EH (cell line): ENCODE data around the gene PGGHG.

ENCODE experiments used
- DNase-seq: peaks from one replicate; pipeline ENCODE4 v3.0.0-alpha.2; 2015; ENCODE audit warnings: low read depth

The PGGHG gene

GRCh38 chr11:288478-289397, at the start of gene PGGHG:
Gene PGGHG, plus strand, starts transcription at chr11:289126. Its CDS starts 691 bp downstream, at chr11:289817.
- DNase-seq: peak; percentile 76

GRCh38 chr11:240315-240714, 48.6 kb upstream of the PGGHG start:
- DNase-seq: no peak

- no peak for DNase-seq
Observed at GRCh38 chr11:241634-242033, 47.3 kb upstream of the PGGHG start.

GRCh38 chr11:244376-244775, 44.5 kb upstream of the PGGHG start:
- no peak for DNase-seq

- DNase-seq: no peak
Observed at GRCh38 chr11:249062-249461, 39.9 kb upstream of the PGGHG start.

DNA sequence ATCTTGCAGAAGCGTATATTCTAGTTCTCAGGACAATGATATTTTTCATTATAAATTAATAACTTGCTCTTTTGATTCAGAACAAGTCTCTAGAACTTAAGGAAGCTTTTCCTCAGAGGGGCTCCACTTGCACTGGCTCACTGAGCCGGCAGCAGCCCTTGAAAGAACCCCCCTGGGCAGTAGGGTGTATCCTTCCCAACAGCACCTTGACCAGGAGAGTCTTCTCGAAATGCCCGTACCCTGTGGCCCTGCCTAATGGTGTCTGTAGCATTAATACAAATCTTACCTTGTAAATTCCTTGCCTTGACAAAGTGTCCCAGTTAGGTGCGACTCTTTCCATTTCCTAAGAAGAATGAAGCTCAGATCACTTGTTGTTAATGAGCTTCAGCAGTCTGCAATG, 38.7 kb upstream of the PGGHG start:
- no peak for DNase-seq

- DNase-seq: peak; percentile 57
Observed at GRCh38 chr11:250740-251299, 38.1 kb upstream of the PGGHG start.

- DNase-seq: no peak
Observed at GRCh38 chr11:251550-251949, 37.4 kb upstream of the PGGHG start.

- DNase-seq: no peak
Observed at GRCh38 chr11:252666-253065, 36.3 kb upstream of the PGGHG start.

GRCh38 chr11:253160-253885, 35.6 kb upstream of the PGGHG start:
- DNase-seq: no peak

- DNase-seq: no peak
Observed at GRCh38 chr11:253886-254270, 35.0 kb upstream of the PGGHG start.

DNA sequence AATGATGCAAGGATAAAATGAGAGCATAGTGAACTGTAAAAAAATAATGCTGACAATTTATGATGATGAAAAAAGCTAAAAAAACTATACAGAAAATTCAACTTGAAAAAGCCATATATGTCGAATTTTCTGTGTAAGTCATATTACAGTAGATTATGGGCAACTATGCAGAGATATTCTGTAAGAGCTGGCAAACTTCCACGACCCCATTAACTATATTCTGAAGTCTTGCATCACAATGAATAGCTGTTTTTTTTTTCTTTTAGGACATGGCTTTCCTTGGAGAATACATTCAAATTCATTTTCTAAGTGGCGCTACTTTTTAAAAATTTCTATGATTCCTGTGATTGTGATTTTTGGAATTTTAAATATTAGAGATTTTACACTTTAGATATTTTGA, 33.8 kb upstream of the PGGHG start:
- DNase-seq: peak; percentile 32

- no peak for DNase-seq
Observed at GRCh38 chr11:255816-256215, 33.1 kb upstream of the PGGHG start.

DNA sequence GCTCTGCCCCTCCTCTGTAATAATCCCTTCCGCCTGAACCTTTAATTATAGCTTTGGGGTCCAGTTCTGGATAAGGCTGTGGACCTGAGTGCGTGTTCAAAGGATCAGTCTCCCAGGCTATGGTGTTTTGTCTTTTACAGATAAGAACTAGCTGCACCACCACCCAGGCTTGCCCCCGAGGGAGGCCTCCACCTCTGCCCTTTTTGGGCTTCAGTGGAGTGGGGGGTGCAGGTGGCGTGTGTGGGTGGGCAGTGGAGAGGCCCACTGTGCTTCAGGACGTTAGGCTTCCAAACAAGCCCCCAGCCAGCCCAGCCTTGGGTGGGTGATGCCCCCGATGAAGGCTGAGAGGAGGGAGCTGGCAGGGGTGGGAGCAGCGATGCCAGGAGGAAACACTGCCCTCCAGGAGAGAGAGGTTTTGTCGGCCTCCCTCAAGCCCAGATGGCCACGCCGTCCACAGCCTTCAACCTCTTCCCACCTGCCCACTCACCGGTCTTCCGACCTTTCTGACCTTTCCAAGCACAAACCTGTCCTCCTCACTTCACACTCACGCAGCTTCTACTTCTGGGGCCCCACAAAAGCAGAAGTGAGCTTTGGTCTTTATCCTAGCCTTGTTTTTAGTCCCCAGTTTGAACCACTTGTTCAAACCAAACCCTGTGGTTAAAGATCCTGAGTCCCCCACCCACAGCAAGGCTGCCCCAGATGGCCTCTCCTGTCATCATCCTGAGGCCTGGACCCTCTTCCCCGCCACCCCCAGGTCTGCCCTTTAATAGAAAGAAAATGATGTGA, 31.8 kb upstream of the PGGHG start:
- no peak for DNase-seq

- no peak for DNase-seq
Observed at GRCh38 chr11:257766-258493, 31.0 kb upstream of the PGGHG start.

- no peak for DNase-seq
Observed at GRCh38 chr11:259413-259812, 29.5 kb upstream of the PGGHG start.

GRCh38 chr11:261624-262023, 27.3 kb upstream of the PGGHG start:
- no peak for DNase-seq

- no peak for DNase-seq
Observed at GRCh38 chr11:266676-267439, 22.1 kb upstream of the PGGHG start.

DNA sequence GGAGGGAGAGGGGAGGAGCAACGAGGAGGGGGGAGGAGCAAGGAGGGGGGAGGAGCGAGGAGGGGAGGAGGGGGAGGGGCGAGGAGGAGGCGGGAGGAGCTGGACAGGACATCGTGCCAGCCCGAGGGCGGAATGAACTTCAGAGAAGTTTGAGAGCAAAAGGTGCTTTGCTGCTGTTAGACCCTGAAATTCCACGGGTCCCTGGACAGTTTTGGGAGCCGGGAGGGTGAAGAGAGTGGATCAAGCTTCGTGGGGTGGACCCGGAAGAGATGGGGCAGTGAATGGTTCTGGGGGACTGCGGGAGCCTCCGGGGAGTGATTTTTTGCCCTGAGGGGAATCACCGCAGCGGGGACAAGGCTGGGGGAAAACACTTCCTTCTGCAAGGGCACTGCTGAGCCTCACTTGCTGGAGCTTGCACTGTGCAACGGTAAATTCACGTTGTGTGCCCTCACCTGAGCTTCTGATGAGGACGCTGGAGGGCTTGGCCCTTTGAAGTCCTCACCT, 21.4 kb upstream of the PGGHG start:
- DNase-seq: no peak

DNA sequence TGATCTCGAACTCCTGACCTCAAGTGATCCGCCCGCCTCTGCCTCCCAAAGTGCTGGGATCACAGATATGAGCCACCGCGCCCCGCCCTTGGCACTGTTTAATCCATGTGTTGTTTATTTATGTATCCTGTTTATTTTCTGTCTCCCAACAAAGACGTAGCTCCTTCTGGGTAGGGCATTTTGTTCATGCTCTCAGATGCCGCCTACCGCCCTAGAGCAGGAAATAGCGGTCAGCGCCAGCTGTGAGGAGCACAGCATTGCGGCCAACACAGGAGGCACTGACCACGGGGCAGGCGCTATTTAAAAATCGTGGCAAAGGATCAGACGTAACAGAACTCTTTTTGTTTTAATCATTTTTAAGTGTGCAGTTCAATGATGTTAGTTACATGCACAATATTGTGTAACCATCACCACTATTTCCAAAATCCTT, 20.2 kb upstream of the PGGHG start:
- peak; percentile 29 for DNase-seq
